KG1 (cell line): ENCODE results near the gene LPXN.
A peak's percentile ranks its signal among the peaks of the same experiment; 100 is the strongest.

ENCODE experiments used
- DNase-seq: peaks from one replicate; lab custom pipeline; 2025; lab: John Stamatoyannopoulos, UW

The LPXN gene

DNA sequence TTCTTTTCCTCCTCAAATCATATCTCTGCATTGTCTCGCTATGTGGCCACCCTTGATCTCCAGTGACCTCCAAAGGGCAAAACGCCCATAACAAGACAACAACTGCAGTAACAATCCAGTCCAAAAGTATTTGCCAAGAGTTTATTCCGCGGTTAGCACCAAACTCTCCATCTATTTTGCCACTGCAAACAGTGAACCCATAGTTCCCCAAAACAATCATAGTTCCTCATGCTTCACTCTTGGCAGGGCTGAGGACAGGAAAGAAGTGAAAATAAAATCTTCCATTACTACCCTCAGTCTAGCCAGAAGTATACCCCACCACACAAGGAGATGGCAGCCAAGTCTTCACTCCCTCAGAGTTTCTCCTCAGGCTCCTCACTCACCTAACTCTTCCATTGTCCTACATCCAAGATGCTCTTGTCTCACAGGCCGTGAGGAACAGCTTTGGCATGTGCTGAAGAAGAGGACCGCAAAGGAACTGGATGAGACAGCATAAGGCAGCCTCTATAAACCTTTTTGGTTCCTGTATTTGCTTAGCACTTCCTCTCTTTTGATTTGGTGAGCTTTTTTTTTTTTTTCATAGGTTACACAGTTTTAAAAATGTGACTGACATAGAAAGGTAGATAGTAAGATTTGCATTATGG, at the start of gene LPXN:
LPXN (minus strand) TSS at position 480 of the 644 bp plus-strand sequence; CDS start at position 396, 84 bp downstream.
- DNase-seq, result peak; percentile 80

DNA sequence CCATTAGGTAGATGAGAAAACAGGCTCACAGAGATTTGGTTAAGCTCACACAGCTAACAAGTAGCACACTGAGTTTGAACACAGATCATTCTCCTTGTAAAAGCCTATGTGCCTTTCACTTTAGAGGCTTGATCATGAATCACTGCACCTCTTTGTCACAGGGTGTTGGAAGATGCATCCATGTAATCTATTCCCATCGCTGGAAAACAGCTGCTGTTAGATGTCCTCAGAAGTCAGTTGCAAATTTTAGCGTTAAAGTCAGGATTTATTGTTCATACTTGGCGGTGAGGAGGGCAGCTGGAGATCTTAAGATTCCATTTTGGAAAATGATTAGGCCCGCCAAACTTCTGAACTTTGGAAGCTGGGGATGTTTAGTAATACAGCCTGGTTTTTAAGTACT, 49.4 kb upstream of the LPXN start:
- DNase-seq, result no peak

DNA sequence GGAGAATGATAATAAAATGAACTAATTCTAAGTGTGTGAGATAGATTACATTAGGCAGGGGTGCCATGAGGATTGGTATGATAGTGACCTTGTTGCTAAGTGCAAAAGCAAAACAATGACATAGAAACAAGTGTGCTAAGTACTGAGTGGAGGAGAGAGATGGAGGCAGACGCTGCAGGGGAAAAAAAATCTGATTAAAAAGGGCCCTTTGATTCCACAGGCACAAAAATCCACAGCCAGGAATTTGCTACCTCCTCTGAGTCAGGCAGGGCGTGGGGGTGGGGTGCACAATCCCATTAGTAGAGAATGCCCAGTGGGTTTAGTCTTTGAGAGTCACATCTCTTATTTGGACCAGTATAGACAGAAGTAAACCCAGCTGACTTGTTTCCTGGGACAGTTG, 46.7 kb upstream of the LPXN start, which contains the start of gene CNTF:
CNTF (plus strand) TSS at position 322 of the 400 bp plus-strand sequence. CDS start 88 bp downstream, outside the sequence.
- no peak for DNase-seq

DNA sequence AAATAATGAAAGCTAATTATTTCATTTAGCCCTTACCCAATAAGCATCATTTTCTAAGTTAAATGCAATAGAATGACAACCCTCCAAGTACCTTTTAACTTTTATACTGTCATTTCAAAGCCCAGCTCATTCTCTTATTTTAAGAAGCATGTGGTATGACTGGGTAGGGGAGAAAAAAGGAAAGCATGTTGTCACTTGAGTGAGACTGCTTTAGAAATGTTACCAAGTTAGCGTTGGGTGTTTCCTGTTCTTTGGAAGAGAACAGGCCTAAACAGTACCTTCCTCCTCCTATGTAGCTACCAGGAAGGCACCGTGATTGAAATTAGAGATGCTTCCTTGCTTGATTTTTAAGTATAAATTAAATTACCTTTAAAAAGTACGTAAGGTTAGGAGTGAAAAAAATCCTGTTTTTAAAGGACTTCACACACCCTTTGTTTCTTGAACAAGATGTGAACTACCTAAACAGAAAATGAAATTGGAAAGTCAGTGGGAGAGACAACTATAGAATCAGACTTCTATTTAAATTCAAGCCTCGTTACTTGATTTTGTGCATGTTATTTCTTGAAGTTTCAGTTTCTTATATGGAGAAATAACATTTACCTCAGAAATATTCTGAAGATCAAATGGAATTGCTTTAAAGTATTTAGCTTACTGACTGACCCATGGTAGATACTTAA, 46.1 kb upstream of the LPXN start:
- no peak for DNase-seq

DNA sequence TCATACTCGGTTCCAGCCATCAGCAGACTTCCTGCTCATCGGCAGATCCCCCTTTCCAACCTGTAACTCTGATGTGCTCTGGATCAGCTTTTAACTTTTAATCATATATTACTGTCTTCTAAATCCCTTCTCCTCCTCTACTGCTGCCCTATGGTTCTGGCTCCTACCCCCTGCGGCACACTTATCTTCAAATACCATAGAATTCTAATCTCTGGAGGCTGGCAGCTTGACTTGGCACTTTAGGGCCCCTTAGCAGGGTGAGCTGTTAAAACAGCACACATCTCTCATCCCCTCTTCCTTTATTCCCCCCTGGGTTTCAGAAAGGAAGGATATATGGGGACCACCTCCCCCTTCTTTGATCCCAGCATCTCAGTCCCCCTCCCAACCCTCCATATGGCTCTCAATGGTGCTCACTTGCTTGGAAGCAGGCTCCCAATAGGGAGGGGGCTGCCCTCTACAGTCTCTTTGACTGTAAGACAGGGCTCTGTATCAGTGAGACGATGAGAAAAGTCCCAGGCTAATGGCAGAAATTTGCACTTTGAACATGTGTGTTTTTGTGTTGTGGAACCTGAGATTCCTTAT, 42.4 kb upstream of the LPXN start:
- DNase-seq, result no peak

DNA sequence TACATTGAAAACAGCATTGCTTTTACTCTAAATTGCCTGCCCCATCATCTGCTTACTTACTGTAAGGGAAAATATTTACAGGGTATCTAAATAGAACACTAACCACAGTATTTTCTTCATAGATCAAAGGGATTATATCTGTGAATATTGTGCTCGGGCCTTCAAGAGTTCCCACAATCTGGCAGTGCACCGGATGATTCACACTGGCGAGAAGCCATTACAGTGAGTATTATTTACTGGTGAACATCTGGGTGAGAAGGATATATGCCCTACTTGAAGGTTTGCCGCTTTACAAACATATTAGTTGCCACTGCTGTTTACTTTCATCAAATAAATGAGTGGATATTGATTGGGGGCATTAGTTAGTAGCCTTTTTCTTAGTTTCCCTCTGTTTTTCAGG, 40.9 kb upstream of the LPXN start:
- no peak for DNase-seq

DNA sequence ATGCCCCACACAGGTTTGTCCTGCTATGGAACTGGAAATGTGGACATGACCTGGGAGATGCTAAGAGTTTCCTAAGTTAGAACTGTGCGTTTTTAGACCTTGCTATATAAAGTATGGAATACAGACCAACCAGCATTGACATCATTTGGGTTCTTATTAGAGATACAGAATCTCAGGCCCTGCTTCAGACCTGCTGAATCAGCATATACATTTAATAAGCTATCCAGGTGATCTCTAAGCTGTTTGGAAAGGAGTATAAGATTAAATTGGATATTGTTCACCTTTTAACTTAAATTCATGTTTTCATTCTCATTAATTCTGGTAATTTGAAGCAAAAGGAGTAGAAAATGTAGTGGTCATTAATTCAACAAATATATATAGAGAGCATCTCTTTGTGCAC, 39.9 kb upstream of the LPXN start:
- DNase-seq, result no peak

DNA sequence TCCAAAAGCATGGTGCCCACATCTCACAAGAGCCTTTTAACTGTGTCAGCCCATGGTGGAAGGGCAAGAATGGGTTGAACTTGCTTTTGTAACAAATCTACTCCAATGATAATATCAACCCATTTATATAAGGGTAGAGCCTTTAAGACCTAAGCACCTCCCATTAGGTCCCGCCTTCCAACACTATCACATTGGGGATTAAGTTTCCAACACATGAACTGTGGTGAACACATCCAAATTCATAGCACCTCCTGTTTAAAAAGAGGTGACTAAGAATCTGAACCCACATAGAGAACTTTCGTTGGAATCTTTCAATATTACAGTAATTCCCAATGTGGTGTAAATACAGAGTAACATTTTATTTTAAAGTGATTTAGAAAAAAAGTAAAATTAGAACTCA, 37.6 kb upstream of the LPXN start:
- no peak for DNase-seq

DNA sequence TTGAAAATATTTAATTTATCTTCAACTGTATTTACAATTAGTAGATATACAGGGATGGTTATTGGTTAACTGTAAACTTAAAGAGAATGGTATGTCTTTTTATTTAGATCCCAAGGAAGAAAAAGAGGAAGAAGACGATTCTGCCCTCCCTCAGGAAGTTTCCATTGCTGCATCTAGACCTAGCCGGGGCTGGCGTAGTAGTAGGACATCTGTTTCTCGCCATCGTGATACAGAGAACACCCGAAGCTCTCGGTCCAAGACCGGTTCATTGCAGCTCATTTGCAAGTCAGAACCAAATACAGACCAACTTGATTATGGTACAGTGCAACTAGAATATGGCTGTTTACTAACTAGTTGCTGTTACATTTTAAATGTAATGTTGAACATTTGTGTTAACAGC, 34.1 kb upstream of the LPXN start:
- no peak for DNase-seq

DNA sequence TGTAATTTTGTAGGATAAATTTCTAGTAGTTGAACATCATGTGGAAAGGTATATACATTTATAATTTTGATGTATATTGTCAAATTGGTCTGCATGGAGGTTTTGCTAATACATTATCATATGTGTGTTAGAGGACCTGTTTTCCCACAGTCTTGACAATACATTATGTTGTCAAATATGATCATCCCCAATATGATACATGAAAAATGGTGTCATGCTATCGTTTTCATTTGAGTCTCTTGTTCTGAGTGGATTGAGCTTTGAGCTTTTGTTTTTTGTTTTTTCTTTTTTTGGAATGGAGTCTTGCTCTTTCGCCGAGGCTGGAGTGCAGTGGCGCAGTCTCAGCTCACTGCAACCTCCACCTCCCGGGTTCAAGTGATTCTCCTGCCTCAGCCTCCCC, 32.7 kb upstream of the LPXN start:
- DNase-seq, result no peak

DNA sequence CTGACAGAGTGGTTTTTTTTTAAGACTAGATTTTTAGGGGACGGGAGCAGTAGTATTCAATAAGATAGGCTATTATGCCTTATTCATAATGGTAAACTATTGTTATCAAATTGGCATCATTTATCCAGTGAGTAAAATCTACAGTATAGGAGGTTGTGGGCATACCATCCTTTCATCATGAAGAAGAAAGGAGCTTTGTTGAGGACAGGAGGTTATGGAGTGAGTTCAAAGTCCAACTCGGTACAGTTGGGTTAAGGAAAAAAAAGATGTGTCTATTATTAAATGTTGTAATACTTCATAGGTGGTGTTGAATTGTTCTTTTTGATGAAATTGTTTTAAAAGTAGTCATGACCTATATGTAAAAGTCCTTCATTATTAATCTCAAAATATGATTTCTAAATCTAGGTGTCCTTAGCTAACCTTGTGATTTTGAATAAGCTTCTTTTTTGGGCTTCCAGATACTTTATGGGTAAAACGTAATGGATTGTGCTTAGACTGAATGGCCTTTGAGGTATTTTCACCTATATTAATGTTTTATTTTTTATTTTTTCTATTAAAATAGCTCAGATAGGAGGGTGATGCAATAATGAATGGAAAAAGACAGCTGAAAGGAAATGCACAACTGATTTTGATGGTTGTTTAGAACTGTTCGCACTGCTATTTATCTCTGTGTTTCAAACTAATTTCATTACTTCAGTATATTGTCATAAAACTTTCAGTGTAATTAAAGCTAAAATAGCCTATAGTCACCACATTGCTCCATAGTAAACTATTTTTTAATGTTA, 31.5 kb upstream of the LPXN start:
- DNase-seq, result no peak

DNA sequence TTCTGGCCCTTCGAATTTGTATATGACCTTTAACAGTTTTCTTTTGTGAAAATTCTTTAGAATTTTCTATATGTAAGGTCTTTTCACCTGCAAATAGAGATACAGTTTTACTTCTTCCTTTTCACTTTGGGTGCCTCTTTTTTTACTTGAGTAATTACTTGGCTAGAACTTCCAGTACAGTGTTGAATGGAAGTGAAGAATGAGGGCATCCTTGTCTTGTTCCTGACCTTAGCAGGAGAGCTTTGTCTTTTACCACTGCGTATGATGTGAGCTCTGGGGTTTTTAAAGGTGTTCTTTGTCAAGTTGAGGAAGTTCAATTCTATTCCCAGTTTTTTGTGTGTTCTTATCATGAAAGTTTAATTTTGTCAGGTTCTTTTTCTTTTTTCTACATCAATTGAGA, 24.9 kb upstream of the LPXN start:
- no peak for DNase-seq

DNA sequence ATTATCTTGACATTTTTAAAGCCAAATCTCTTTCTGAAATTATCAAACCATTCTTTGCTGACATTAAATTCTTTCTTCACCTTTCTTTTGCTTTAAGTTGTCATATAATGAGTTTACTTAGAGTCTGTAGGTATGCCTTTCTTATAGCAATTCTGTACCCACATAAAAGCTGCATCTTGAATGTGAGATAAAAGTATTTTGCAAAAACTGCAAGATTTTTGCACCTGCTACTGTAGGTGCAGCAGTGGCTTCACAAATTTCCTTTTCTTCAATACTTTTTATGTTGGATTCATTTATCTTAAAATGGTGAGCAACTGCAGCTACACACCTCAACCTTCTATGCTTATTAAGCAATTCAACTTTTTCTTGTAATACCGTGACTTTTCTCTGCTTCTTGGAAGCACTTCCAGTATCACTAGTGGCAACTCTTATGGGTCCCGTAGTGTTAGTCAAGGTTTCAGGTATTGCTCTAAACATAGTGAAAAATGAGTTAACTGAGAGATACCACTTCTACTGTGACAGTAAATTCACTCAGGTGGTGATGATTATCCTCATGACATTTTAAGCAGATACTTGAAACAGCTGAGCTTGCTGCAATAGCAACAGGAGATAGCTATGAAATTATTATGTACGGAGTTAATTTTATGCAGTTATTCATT, 22.0 kb upstream of the LPXN start:
- DNase-seq, result no peak

DNA sequence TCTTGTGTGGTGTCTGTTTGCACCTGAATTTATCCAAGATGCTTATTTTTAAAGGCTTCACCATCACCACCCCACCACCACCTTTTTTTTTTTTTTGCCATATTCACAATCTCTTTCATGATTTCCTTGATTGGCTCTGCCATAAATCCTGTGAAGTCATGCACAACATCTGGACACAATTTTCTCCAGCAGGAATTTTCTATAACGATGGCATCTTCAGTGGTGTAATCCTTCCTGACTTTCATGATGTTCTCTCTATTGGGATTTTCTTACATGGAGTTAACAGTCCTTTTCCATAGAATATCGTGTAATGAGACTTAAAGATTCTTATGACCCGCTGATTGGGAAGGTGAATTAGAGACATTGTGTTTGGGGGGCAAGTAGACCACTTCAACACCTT, 21.0 kb upstream of the LPXN start:
- no peak for DNase-seq

DNA sequence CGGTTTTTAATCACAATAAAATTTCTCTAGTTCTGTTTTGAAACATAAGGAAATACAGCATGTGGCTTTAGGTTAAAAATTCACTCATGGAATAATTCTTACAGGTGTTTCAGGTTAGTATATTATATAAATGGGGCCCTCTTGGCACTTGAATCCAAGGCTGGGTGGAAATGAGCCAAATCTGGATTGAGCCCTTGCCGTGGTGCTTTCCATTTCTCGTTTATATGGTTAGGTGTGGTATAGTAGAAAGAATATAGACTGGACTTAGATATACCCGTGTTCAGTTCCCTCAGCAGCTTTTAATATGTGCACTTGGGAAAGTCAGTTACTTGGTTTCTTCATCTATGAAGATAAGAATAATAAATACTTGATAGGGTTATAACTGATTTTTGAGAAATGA, 19.2 kb upstream of the LPXN start:
- no peak for DNase-seq

DNA sequence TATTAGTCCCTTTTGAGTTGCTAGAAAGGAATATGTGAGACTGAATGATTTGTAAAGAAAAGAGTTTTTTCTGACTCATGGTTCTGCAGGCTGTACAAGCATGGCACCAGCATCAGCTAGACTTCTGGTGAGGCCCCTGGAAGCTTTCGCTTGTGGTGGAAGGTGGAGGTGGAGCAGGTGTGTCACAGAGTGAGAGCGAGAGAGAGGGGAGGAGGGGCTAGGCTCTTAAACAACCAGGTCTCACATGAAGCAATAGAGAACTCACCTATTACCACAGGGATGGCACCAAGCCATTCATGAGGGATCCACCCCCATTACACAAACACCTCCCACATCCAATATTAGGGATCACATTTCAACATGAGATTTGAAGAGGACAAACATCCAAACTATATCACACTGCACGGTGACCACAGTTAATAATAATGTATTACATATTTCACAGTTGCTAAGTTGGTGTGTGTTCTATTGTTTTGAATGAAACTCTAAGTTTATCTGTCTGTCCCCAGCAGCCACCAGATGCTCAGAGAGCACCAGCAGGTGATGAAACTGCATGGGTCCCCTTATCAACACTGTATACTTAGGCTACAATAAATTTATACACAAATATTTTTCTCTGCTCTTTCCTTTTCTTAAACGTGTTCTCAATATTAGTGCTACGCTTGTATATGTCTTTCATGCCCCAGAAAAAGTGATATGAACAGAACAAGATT, 17.3 kb upstream of the LPXN start:
- DNase-seq, result no peak

DNA sequence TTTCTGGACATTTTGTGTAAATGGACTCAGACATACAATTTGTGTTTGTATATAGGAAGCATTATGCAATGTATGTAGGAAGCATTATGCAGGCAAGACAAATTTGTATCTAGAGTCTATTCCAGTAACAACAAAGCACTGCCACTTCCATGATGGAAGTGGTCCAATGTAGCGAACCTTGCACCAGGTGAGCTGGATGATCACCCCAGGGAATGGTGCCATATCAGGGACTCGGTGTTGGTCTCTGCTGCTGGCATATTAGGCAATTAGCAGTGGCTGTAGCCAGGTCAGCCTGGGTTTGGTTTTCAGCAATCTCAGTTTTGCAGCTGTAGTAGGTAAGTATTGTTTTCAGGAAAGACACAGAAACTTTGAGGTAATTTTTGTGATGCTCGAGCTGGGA, 16.0 kb upstream of the LPXN start:
- no peak for DNase-seq

DNA sequence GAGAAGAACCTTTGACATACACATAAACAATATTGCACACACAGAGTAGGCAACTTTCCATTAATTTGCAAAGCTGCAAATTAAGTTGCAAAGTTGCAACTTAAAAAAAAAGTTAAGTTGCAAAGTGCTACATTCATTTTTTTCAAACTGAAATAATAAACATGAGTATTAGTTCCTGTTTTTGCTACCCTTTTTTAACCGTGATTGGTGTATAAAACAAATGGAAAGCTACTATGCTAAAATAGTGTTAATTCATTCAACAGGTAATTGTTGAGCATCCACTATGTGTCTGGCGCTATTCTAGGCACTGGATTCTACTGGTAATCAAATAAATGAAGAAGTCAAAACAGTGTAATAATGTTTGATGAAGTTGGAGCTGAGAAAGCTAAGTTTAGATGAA, 11.3 kb upstream of the LPXN start:
- DNase-seq, result no peak

DNA sequence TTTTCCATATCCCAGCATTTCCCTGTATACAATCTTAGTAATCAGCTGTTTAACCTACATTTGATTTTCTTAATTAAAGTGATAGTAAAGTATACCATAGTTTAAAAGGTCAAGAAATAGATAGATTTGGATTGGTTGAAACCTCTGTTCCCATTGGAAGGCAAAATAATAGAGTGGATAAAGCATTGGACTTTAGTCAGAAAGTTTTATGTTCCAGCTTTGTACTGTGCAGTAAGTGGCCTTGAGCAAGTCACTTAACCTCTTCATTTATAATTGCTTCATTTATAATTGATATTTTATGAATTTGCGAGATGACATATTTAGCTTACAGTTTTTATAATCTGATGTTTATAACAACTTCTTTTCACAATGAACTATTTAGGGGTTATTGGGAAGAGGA, 6.8 kb upstream of the LPXN start:
- DNase-seq, result no peak

DNA sequence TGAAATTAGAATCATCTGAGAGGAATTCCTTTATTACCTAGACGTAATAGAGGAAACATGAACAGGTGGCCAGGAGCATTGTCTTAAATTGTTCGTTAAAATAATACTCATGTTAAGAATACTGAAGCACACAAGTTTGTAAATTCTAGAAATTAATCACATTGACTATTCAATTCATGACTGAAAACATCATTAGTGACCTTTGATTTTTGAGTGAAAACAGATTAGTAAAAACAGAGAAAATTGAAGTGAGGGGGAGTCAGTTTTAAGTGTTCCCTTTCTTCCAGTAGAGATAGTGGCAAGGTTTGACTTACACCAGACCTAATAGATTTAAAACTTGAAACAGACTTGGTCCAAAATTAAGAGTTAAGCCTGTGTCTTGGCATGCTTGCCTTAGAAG, 4.7 kb upstream of the LPXN start:
- no peak for DNase-seq
